H1 (cell line): ENCODE measurements around the gene CCNI2.

Experiments
- CREB1 ChIP-seq: IDR thresholded peaks from 2 replicates; pipeline ENCODE4 v1.6.1; 2012; ENCODE audit warnings: inconsistent platforms
- CTCF ChIP-seq, 3 experiments: IDR thresholded peaks; 1 replicate in 2 of 3; 2 replicates in 1 of 3; pipeline versions ENCODE4 v1.5.1 to v1.6.1; 2011; ENCODE audit warnings: low read length in 3 of 3, mild to moderate bottlenecking in 3 of 3, inconsistent platforms in 2 of 3, low read depth in 1 of 3, moderate library complexity in 1 of 3; ENCODE audit not compliant: insufficient read depth in 1 of 3; ENCODE audit errors: control extremely low read depth in 1 of 3
- POLR2A ChIP-seq, 2 experiments: IDR thresholded peaks; 1 replicate in 1 of 2; 2 replicates in 1 of 2; pipeline ENCODE4 v1.6.1; 2011; ENCODE audit warnings: low read depth in 2 of 2, low read length in 2 of 2, mild to moderate bottlenecking in 2 of 2; ENCODE audit errors: control extremely low read depth in 1 of 2
- POLR2AphosphoS5 ChIP-seq: IDR thresholded peaks from 2 replicates; pipeline ENCODE4 v1.6.1; 2011; ENCODE audit warnings: low read depth, low read length

GRCh38 chr5:132759114-132760048, 12.2 kb downstream of the CCNI2 start:
- TF ChIP-seq CTCF (IDR thresholded peaks at IDR 0.05; ENCODE audit: control extremely low read depth in 1 of 3, insufficient read depth in 1 of 3, low read depth in 1 of 3, low read length in 3 of 3) (no peak), POLR2A (IDR thresholded peaks at IDR 0.05; ENCODE audit: control extremely low read depth in 1 of 2, low read depth in 2 of 2, low read length in 2 of 2) (no peak), CREB1 (no peak), POLR2AphosphoS5 (no peak)
